SK-N-MC (cell line): ENCODE data around the gene TRNP1.
A peak's percentile ranks its signal among the peaks of the same experiment; 100 is the strongest.

Experiments used
- DNase-seq: peaks from one replicate; pipeline ENCODE4 v3.0.0-alpha.2; 2011; ENCODE audit warnings: low read depth, low spot score
- H3K27ac ChIP-seq: fragments of 200-600 bp; sonication (generic); 2 replicates; pipeline ENCODE4 v1.5.1; 2016; ENCODE audit warnings: mixed run types
- H3K36me3 ChIP-seq: fragments of 200-600 bp; sonication (generic); 2 replicates; pipeline ENCODE4 v1.6.1; 2017; ENCODE audit warnings: antibody characterized with exemption, low read length, mixed read lengths; ENCODE audit not compliant: insufficient read depth
- H3K4me3 ChIP-seq: fragments of 200-600 bp; sonication (generic); 2 replicates; pipeline ENCODE4 v1.5.1; 2016
- H3K9ac ChIP-seq: fragments of 200-600 bp; sonication (generic); 2 replicates; pipeline ENCODE4 v1.8.0; 2017; ENCODE audit warnings: mixed run types, mixed read lengths; ENCODE audit not compliant: insufficient read length
- H3K9me3 ChIP-seq: fragments of 200-600 bp; sonication (generic); 2 replicates; pipeline ENCODE4 v1.6.1; 2017; ENCODE audit warnings: low read depth, mild to moderate bottlenecking, antibody characterized with exemption, low read length, moderate library complexity, mixed read lengths
- EZH2 ChIP-seq: fragments of 200-600 bp; sonication (generic); IDR thresholded peaks from one replicate; pipeline ENCODE4 v1.6.1; 2017; ENCODE audit warnings: antibody characterized with exemption
- FOXP2 ChIP-seq: optimal IDR thresholded peaks from 2 replicates; pipeline ENCODE3; 2011; ENCODE audit warnings: mild to moderate bottlenecking, moderate library complexity; ENCODE audit not compliant: insufficient read depth; ENCODE audit errors: extremely low read length, control extremely low read depth
- POLR2AphosphoS5 ChIP-seq: IDR thresholded peaks from 2 replicates; pipeline ENCODE4 v1.6.1; 2012; ENCODE audit warnings: mild to moderate bottlenecking, low read depth, low read length, borderline replicate concordance

The TRNP1 gene

GRCh38 chr1:26951216-26951615 is 42.3 kb upstream of the TRNP1 start:
- Histone ChIP-seq H3K4me3 (no peak overlapping the region), H3K27ac (no peak overlapping the region), H3K9me3 (no peaks in the 10 kb centered on the region), H3K36me3 (peaks cover 8% of the 10 kb centered on the region; the same call in 1 of the 2 replicates), H3K9ac (no peak overlapping the region)
- TF ChIP-seq EZH2 (no peak), FOXP2 (no peak), POLR2AphosphoS5 (no peak)
- no peak for DNase-seq

GRCh38 chr1:26951821-26952497 is 41.5 kb upstream of the TRNP1 start:
- TF ChIP-seq POLR2AphosphoS5 = no peak
- no peak for TF ChIP-seq FOXP2
- TF ChIP-seq EZH2 = no peak
- no peaks in the 10 kb centered on the region for H3K9me3 ChIP-seq
- H3K4me3 ChIP-seq = no peak overlapping the region
- H3K27ac ChIP-seq = no peak overlapping the region
- no peak overlapping the region for H3K9ac ChIP-seq
- no peak for DNase-seq
- H3K36me3 ChIP-seq = peaks cover 1% of the 10 kb centered on the region; the same call in 1 of the 2 replicates

- no peak for TF ChIP-seq POLR2AphosphoS5
- no peak for TF ChIP-seq EZH2
- no peak for TF ChIP-seq FOXP2
- Histone ChIP-seq H3K9ac (no peak overlapping the region), H3K36me3 (no peaks in the 10 kb centered on the region), H3K9me3 (no peaks in the 10 kb centered on the region), H3K4me3 (no peak overlapping the region), H3K27ac (no peak overlapping the region)
- no peak for DNase-seq
These were observed 40.1 kb upstream of the TRNP1 start for GRCh38 chr1:26953374-26953773.

GRCh38 chr1:26956321-26956720 is 37.2 kb upstream of the TRNP1 start:
- Histone ChIP-seq H3K9me3 (no peaks in the 10 kb centered on the region), H3K4me3 (no peak overlapping the region), H3K27ac (no peak overlapping the region), H3K9ac (no peak overlapping the region), H3K36me3 (no peaks in the 10 kb centered on the region)
- no peak for DNase-seq
- TF ChIP-seq EZH2 (no peak), POLR2AphosphoS5 (no peak), FOXP2 (no peak)

GRCh38 chr1:26957306-26957705 is 36.2 kb upstream of the TRNP1 start:
- Histone ChIP-seq H3K27ac (no peak overlapping the region), H3K4me3 (no peak overlapping the region), H3K36me3 (no peaks in the 10 kb centered on the region), H3K9ac (no peak overlapping the region), H3K9me3 (no peaks in the 10 kb centered on the region)
- no peak for TF ChIP-seq POLR2AphosphoS5
- TF ChIP-seq FOXP2 = no peak
- no peak for TF ChIP-seq EZH2
- DNase-seq = no peak

- Histone ChIP-seq H3K36me3 (no peaks in the 10 kb centered on the region), H3K27ac (no peak overlapping the region), H3K9me3 (no peaks in the 10 kb centered on the region), H3K9ac (no peak overlapping the region), H3K4me3 (no peak overlapping the region)
- TF ChIP-seq EZH2 (no peak), FOXP2 (no peak), POLR2AphosphoS5 (no peak)
- no peak for DNase-seq
These were observed 34.2 kb upstream of the TRNP1 start for GRCh38 chr1:26959270-26959669.

GRCh38 chr1:26959722-26960624 is 33.5 kb upstream of the TRNP1 start, which contains the start of gene KDF1:
TSS of gene KDF1 (minus strand) at chr1:26960468. CDS start at chr1:26952380, 8,088 bp downstream.
- DNase-seq = no peak
- Histone ChIP-seq H3K27ac (no peak within 1 kb of the TSS), H3K4me3 (peak within 1 kb of the TSS; percentile 49), H3K9me3 (no peaks in the 10 kb centered on the region), H3K9ac (no peak within 1 kb of the TSS), H3K36me3 (no peaks in the 10 kb centered on the region)
- TF ChIP-seq EZH2 = peak; percentile 46
- no peak for TF ChIP-seq FOXP2

GRCh38 chr1:26960625-26960966 is 32.9 kb upstream of the TRNP1 start:
- H3K27ac ChIP-seq = no peak overlapping the region
- H3K9me3 ChIP-seq = no peaks in the 10 kb centered on the region
- DNase-seq = no peak
- H3K9ac ChIP-seq = no peak overlapping the region
- no peak overlapping the region; the same call in 1 of the 2 replicates for H3K4me3 ChIP-seq
- no peak for TF ChIP-seq EZH2
- no peak for TF ChIP-seq FOXP2
- no peak for TF ChIP-seq POLR2AphosphoS5
- no peaks in the 10 kb centered on the region for H3K36me3 ChIP-seq

- Histone ChIP-seq H3K4me3 (no peak overlapping the region), H3K9ac (no peak overlapping the region), H3K9me3 (no peaks in the 10 kb centered on the region), H3K36me3 (no peaks in the 10 kb centered on the region), H3K27ac (no peak overlapping the region)
- TF ChIP-seq EZH2 (no peak), FOXP2 (no peak), POLR2AphosphoS5 (no peak)
- no peak for DNase-seq
These were observed 31.7 kb upstream of the TRNP1 start for GRCh38 chr1:26961826-26962225.
